GM23338 (cell line): Measurements from ENCODE around the gene RNF4. TPM values are rescaled to one million over a fixed set of nuclear protein-coding genes. Genes with fewer than 3 reads are reported as not detected.

Experiments used
- ATAC-seq: fragments of 200-7000 bp; cut with Tn5 transposase; 3 replicates; pipeline ENCODE4 v1.9.1; 2020
- DNase-seq: peaks from one replicate; pipeline ENCODE4 v3.0.0-alpha.2; 2015; ENCODE audit warnings: low spot score
- H2AFZ ChIP-seq: fragments of 200-600 bp; sonication (generic); 2 replicates; pipeline ENCODE4 v1.8.0; 2016; ENCODE audit warnings: antibody characterized with exemption, mild to moderate bottlenecking, moderate library complexity
- H3F3A ChIP-seq: fragments of 200-600 bp; sonication (generic); replicated peaks from 2 replicates; pipeline ENCODE4 v1.8.0; 2017; ENCODE audit warnings: antibody characterized with exemption, mixed run types, low read depth
- H3K27ac ChIP-seq: fragments of 200-600 bp; sonication (generic); 2 replicates; pipeline ENCODE4 v1.6.1; 2016; ENCODE audit warnings: low read depth
- H3K27me3 ChIP-seq: fragments of 200-600 bp; sonication (generic); 2 replicates; pipeline ENCODE4 v1.8.0; 2016; ENCODE audit warnings: mild to moderate bottlenecking, mixed run types, moderate library complexity; ENCODE audit not compliant: insufficient read depth
- H3K36me3 ChIP-seq: fragments of 200-600 bp; sonication (generic); 2 replicates; pipeline ENCODE4 v1.8.0; 2016; ENCODE audit warnings: mild to moderate bottlenecking; ENCODE audit not compliant: insufficient read depth
- H3K4me1 ChIP-seq: fragments of 200-600 bp; sonication (generic); 2 replicates; pipeline ENCODE4 v1.8.0; 2016; ENCODE audit warnings: mild to moderate bottlenecking, moderate library complexity; ENCODE audit not compliant: insufficient read depth
- H3K4me2 ChIP-seq: fragments of 200-600 bp; sonication (generic); 2 replicates; pipeline ENCODE4 v1.7.1; 2017; ENCODE audit warnings: mixed run types
- H3K4me3 ChIP-seq: fragments of 200-600 bp; sonication (generic); 2 replicates; pipeline ENCODE4 v1.6.1; 2016; ENCODE audit warnings: mixed run types
- H3K79me2 ChIP-seq: fragments of 200-600 bp; sonication (generic); replicated peaks from 2 replicates; pipeline ENCODE4 v1.8.0; 2017; ENCODE audit warnings: mild to moderate bottlenecking; ENCODE audit not compliant: insufficient read depth
- H3K9me2 ChIP-seq: fragments of 200-600 bp; sonication (generic); 2 replicates; pipeline ENCODE4 v1.8.0; 2017; ENCODE audit not compliant: insufficient read depth
- H4K20me1 ChIP-seq: fragments of 200-600 bp; sonication (generic); replicated peaks from 2 replicates; pipeline ENCODE4 v1.8.0; 2017; ENCODE audit warnings: mild to moderate bottlenecking; ENCODE audit not compliant: insufficient read depth
- H3K27ac Mint-ChIP-seq: 2 replicates; pipeline ENCODE4 v1.8.0; 2020; ENCODE audit warnings: inconsistent platforms, mild to moderate bottlenecking, moderate library complexity, mixed read lengths
- H3K27me3 Mint-ChIP-seq: 3 replicates; pipeline ENCODE4 v1.8.0; 2022; ENCODE audit warnings: low read depth, mild to moderate bottlenecking, moderate library complexity, mixed read lengths, inconsistent platforms; ENCODE audit not compliant: insufficient read depth, poor library complexity
- H3K36me3 Mint-ChIP-seq: 3 replicates; pipeline ENCODE4 v1.8.0; 2021; ENCODE audit warnings: low read depth, mild to moderate bottlenecking, inconsistent platforms, moderate library complexity, mixed read lengths
- H3K4me1 Mint-ChIP-seq: 3 replicates; pipeline ENCODE4 v1.8.0; 2020; ENCODE audit warnings: mild to moderate bottlenecking, inconsistent platforms, mixed read lengths
- H3K4me3 Mint-ChIP-seq: 3 replicates; pipeline ENCODE4 v1.8.0; 2021; ENCODE audit warnings: moderate library complexity, mild to moderate bottlenecking, inconsistent platforms, mixed read lengths
- H3K9me3 Mint-ChIP-seq: 3 replicates; pipeline ENCODE4 v1.8.0; 2020; ENCODE audit warnings: moderate library complexity, mild to moderate bottlenecking, inconsistent platforms, mixed read lengths
- CREB1 ChIP-seq: fragments of 250-450 bp; sonication (Bioruptor Pico); IDR thresholded peaks from 2 replicates; pipeline ENCODE4 v1.5.0; 2020; ENCODE audit warnings: low read depth, mild to moderate bottlenecking, moderate library complexity
- CTCF ChIP-seq, 2 experiments: fragments of 200-600 bp in 1 of 2; sonication (generic) in 1 of 2; conservative IDR thresholded peaks; 2 replicates each; pipeline versions ENCODE4 v1.5.1 to v1.6.1; 2016 to 2017; ENCODE audit warnings: antibody characterized with exemption in 2 of 2, low read depth in 2 of 2, mild to moderate bottlenecking in 2 of 2, moderate library complexity in 1 of 2
- ETS1 ChIP-seq: IDR thresholded peaks from 2 replicates; pipeline ENCODE4 v1.6.1; 2016; ENCODE audit warnings: antibody characterized with exemption
- EZH2 ChIP-seq: fragments of 200-600 bp; sonication (generic); IDR thresholded peaks from one replicate; pipeline ENCODE4 v1.8.0; 2017; ENCODE audit warnings: antibody characterized with exemption, mild to moderate bottlenecking, low read depth; ENCODE audit not compliant: unreplicated experiment
- NANOG ChIP-seq: IDR thresholded peaks from 2 replicates; pipeline ENCODE4 v1.6.1; 2016; ENCODE audit warnings: antibody characterized with exemption, borderline replicate concordance
- STAT1 ChIP-seq: IDR thresholded peaks from one replicate; pipeline ENCODE4 v1.6.1; 2016; ENCODE audit warnings: antibody characterized with exemption; ENCODE audit not compliant: unreplicated experiment
- polyA plus RNA-seq: library from polyadenylated mRNA; unstranded; fragments of >200 nt; fragmentation: Nextera tagmentation; extraction: Ambion mirVana; gene quantifications from 2 replicates; pipeline ENCODE4 v1.2.1, GENCODE V29; 2016
- total RNA-seq: library from RNA; depleted of rRNA; stranded (reverse); fragments of >200 nt; shearing (Covaris generic); gene quantifications from 2 replicates; pipeline ENCODE4 v1.2.3, GENCODE V29; 2014
- TF ChIP-seq, protein P1 (sequence below): IDR thresholded peaks from one replicate; pipeline ENCODE4 v1.6.1; 2018; ENCODE audit warnings: antibody characterized with exemption; ENCODE audit not compliant: unreplicated experiment

Gene RNF4
- total and polyA plus RNA-seq, 2 experiments from 2014 or later: 47.7 to 77.2 TPM

DNA sequence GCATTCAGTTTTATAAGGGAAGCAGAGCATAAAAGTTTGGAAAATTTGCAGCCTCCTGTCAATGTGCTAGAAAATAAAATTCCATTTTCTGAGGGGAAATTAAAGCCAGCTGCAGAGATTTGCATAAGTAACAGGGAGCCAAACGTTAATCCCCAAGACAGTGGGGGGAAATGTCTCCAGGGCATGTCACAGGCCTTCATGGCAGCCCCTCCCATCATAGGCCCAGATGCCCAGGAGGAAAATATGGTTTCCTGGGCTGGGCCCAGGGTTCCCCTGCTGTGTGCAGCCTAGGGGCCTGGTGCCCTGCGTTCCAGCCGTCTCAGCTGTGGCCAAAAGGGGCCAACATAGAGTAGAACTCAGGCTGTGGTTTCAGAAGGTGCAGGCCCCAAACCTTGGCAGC, 9.3 kb downstream of the RNF4 start:
- H3K4me2 ChIP-seq: peak overlapping the region; percentile 39
- peaks cover 40% of the 10 kb centered on the region for H3K36me3 Mint-ChIP-seq
- H2AFZ ChIP-seq: no peak overlapping the region
- DNase-seq (no peak), ATAC-seq (peak; percentile 24)
- H3K27me3 Mint-ChIP-seq: peaks cover 2% of the 10 kb centered on the region
- H4K20me1 ChIP-seq: peaks cover 96% of the 10 kb centered on the region
- TF ChIP-seq STAT1 (no peak), ETS1 (no peak), CREB1 (CRISPR knock-in tag) (no peak), CTCF (conservative IDR thresholded peaks at IDR 0.05; ENCODE audit: low read depth in 2 of 2) (no peak)
- H3K27ac Mint-ChIP-seq: no peak overlapping the region
- no peaks in the 10 kb centered on the region for H3K9me3 Mint-ChIP-seq
- H3K36me3 ChIP-seq: peaks cover 5% of the 10 kb centered on the region; the same call in 1 of the 2 replicates
- H3K79me2 ChIP-seq: peaks cover 100% of the 10 kb centered on the region
- no peaks in the 10 kb centered on the region for H3K9me2 ChIP-seq
- no peak overlapping the region for H3K4me3 ChIP-seq
- peaks cover 5% of the 10 kb centered on the region; the same call in 1 of the 2 replicates for H3F3A ChIP-seq
- H3K4me3 Mint-ChIP-seq: 0 out of 3 replicates have a peak overlapping the region, but pooled peaks have one; percentile 28
- H3K4me1 ChIP-seq: peaks cover 68% of the 10 kb centered on the region
- no peaks in the 10 kb centered on the region for H3K27me3 ChIP-seq
- H3K27ac ChIP-seq: no peak overlapping the region
- peaks cover 64% of the 10 kb centered on the region for H3K4me1 Mint-ChIP-seq

DNA sequence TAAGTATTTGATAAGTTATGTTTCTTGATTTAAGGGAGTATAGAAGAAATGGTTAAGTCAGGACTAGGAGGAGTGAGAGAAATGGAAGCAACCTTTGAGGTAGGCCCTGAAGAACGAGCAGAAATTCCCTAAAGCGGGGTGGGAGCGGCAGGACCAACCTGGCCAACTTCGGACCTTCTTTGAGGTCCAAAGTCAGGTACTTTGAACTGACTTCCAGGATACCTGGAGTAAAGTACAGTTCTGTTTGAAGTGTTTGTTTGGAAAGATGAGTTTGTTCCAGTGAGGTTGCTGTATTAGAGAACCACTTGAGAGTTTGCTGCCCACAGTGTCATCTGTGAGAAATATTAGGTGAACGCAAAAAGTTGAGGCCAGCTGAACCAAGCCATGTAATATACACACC, 11.7 kb downstream of the RNF4 start:
- Histone ChIP-seq H3K79me2 (peaks cover 100% of the 10 kb centered on the region), H3K27me3 (no peaks in the 10 kb centered on the region), H3K9me2 (no peaks in the 10 kb centered on the region), H2AFZ (no peak overlapping the region), H3K36me3 (peaks cover 5% of the 10 kb centered on the region; the same call in 1 of the 2 replicates), H4K20me1 (peaks cover 95% of the 10 kb centered on the region), H3K27ac (peak overlapping the region; percentile 79), H3K4me3 (no peak overlapping the region), H3K4me1 (peaks cover 74% of the 10 kb centered on the region), H3F3A (peaks cover 5% of the 10 kb centered on the region; the same call in 1 of the 2 replicates), H3K4me2 (0 out of 2 replicates have a peak overlapping the region, but pooled peaks have one; percentile 49)
- ATAC-seq (no peak), DNase-seq (no peak)
- peaks cover 2% of the 10 kb centered on the region for H3K27me3 Mint-ChIP-seq
- peaks cover 76% of the 10 kb centered on the region for H3K4me1 Mint-ChIP-seq
- H3K36me3 Mint-ChIP-seq: peaks cover 18% of the 10 kb centered on the region
- no peak for TF ChIP-seq EZH2
- TF ChIP-seq, protein P1, sequence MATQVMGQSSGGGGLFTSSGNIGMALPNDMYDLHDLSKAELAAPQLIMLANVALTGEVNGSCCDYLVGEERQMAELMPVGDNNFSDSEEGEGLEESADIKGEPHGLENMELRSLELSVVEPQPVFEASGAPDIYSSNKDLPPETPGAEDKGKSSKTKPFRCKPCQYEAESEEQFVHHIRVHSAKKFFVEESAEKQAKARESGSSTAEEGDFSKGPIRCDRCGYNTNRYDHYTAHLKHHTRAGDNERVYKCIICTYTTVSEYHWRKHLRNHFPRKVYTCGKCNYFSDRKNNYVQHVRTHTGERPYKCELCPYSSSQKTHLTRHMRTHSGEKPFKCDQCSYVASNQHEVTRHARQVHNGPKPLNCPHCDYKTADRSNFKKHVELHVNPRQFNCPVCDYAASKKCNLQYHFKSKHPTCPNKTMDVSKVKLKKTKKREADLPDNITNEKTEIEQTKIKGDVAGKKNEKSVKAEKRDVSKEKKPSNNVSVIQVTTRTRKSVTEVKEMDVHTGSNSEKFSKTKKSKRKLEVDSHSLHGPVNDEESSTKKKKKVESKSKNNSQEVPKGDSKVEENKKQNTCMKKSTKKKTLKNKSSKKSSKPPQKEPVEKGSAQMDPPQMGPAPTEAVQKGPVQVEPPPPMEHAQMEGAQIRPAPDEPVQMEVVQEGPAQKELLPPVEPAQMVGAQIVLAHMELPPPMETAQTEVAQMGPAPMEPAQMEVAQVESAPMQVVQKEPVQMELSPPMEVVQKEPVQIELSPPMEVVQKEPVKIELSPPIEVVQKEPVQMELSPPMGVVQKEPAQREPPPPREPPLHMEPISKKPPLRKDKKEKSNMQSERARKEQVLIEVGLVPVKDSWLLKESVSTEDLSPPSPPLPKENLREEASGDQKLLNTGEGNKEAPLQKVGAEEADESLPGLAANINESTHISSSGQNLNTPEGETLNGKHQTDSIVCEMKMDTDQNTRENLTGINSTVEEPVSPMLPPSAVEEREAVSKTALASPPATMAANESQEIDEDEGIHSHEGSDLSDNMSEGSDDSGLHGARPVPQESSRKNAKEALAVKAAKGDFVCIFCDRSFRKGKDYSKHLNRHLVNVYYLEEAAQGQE: no peak
- no peak for TF ChIP-seq CTCF (conservative IDR thresholded peaks at IDR 0.05; ENCODE audit: low read depth in 2 of 2)
- no peak for TF ChIP-seq NANOG
- no peak overlapping the region for H3K27ac Mint-ChIP-seq
- no peaks in the 10 kb centered on the region for H3K9me3 Mint-ChIP-seq
- H3K4me3 Mint-ChIP-seq: no peak overlapping the region
